GM19238 (cell line): ENCODE results near the gene DNMT3A.

Experiments
- DNase-seq: peaks from one replicate; pipeline ENCODE4 v3.0.0; 2011; ENCODE audit warnings: low spot score; ENCODE audit not compliant: insufficient read length

The DNMT3A gene

DNA sequence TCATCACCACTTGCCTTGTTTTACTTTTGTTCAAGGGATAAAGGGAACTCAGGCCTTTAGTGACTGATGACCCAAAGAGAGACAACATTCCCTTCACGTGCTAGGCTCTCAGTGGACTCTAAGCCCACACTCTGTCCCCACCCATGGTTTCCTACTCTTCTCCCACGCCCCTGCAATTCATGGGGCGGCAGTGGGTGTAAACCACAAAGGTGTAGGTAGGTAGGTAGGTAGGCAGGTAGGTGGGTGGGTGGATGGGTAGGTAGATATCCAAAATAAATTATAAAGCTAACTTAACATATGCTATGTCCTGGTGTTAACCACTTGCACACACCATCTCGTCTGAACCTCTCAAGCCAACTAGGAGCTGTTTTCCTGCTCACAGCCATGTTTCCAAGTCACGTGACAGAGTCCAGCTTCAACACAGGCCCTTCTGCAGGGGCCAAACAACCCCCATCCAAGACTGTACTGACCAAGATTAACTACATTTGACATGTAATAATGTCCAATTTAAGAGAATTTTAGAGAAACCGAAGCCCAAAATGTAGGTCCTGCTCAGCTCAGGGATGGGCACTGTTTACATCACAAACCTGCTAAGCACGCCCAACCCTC lies 33.7 kb downstream of the DNMT3A start:
- no peak for DNase-seq

DNA sequence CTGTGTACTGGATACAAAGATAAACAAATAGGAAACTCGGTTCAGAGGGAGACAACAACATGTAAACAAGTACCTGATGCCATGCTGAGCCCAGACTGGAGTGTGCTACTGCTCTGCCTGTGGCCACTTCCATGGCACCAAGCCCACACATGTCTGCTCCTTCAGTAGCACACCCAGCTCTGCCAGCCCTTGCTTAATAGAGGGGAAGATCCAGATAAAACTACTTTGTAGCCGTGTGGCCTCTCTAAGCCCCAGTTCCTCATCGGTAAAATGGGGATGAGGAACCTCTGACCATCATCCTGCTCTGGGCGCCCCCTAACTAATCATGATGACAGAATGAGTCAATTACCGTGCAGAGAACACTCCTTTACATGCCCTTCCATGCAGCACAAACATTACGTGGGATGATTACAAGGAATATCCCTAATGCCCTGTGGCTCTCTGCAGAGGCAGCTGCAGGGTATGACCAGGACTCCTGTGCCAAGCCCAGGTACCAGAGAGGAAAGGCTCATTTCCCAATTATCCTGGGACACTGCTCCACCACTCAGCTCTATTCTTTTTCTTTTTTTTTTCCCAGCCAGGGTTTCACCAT lies 34.9 kb downstream of the DNMT3A start:
- DNase-seq, result no peak

DNA sequence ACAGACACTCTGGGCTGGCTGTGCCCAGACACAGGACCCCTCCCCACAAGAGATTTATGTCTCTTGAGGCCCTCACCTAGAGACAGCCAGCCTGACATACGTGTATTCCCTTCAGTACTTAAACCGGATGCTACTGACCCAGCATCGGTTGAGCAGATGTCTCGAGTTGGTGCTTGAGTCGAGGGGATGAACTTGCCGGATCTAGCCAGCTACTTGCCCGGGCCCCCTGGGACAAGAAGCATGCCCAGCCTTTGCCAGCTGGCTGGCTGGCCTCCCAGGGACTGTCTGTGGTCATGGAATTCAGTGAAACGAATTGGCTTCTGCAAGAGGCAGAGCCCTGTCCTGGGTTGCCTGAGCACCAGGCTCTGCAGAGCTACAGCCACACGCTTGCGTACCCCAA lies 36.0 kb downstream of the DNMT3A start:
- DNase-seq, result no peak

GRCh38 chr2:25304826-25305596 lies 36.7 kb downstream of the DNMT3A start:
- DNase-seq, result no peak

DNA sequence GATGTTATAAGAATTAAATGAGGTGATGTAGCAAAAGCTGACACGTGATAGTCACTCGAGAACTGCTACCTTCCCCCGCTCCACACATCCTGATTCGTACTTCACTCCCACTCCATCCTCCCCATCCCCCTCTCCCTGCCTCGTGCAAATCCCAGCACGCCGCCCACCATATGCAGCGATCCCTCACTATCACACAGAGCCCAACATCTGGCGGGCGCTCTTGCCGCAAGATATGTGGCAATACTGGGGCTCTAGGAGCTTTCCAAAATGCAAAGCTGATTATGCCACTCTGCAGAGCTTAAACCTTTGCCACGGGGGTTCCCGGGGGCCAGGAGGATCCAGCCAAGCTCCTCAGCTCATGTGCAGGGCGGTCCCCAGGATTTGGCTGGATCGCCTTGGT lies 37.4 kb downstream of the DNMT3A start:
- no peak for DNase-seq

- no peak for DNase-seq
Measured at GRCh38 chr2:25303633-25304236, 38.0 kb downstream of the DNMT3A start.

- no peak for DNase-seq
Measured at GRCh38 chr2:25302758-25303375, 38.9 kb downstream of the DNMT3A start.

DNA sequence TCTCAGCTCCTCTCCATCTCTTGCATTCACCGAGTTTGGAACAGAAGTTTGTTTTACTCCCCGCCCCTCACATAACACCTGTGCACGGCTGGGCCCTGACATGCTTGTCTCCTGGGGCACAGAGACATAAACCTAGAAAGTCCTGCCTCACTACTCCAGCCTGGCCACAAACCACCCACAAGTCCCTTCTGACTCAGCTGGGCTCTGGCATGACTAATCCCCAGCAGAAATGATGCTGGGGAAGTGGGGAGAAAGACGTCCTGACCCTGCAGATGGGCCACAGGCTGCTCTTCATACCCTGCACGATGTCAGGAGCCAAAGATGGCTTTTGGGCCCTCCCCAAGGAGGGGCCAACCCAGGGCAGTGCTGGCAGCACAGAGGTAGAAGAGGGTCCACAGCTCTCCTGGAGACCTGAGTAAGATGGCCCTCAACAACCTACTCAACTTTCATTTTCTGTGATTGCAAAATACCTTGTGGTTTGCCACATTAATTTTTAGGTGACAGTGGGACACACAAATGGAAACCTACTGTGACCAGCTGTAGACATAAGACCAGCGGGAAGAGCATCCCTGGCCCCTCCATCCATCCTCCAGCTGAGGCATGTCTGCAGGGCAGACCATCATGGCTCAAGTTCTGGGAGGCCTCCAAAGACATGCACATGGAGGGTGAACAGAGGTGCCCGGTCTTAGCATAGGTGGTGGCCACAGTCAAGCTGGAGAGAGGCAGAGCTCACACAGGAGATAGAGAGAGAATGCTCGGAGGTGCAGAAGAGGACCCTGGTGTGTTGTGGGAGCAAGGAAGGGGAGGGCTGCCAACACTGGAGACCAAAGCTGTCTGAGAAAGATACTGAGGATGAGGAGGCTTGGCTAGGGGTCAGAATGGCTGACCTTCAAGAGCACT lies 40.0 kb downstream of the DNMT3A start:
- DNase-seq, result peak; percentile 85

GRCh38 chr2:25300001-25300400 lies 41.7 kb downstream of the DNMT3A start:
- DNase-seq, result no peak

DNA sequence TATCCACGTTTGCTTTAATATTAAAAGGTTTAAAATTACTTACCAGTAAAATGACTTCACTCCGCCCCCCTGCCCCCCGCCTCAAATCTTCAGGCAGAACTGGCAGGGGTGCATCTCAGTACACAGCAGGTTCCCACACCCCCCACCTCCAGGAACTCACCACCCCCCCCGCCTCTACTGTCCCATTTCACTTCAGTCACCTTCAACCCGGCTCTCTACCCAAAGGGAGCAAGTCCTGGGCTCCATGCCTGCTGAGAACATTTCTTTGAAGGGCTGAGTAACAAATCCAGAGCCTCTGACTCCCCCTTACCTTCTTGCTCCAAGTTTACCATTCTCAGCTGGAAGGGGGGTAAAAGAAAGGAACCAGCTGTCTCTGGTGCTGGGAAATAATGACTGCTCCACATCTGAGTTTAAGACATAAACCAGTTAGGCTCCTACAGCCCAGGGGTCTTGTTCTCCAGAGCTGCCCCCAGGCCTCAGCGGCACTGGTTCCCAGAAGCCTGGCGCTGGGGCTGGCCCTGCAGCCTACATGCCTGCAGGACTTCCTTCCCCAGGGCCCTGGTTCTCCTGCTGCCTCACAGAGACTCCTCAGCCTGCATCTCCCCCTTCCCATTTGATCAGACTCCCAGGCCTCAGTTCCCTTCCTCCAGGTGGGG lies 42.8 kb downstream of the DNMT3A start:
- no peak for DNase-seq

DNA sequence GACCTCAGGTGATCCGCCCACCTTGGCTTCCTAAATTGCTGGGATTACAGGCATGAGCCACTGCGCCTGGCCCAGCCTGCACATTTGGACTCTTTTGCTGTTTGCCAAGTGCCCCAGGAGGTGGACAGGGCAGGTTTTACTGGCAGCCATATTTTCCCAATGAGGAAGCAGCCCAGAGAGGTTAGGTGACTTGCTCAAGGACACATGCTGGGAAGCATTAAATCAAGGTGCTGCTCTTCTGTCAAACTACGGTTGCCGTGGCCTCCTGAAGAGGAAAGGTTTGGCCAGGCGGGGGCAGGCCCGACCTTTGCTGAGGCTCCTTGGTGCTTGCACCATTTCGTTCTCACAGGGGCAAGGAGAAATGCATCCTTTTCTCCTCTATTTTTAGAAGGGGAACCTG lies 44.0 kb downstream of the DNMT3A start:
- DNase-seq, result no peak

DNA sequence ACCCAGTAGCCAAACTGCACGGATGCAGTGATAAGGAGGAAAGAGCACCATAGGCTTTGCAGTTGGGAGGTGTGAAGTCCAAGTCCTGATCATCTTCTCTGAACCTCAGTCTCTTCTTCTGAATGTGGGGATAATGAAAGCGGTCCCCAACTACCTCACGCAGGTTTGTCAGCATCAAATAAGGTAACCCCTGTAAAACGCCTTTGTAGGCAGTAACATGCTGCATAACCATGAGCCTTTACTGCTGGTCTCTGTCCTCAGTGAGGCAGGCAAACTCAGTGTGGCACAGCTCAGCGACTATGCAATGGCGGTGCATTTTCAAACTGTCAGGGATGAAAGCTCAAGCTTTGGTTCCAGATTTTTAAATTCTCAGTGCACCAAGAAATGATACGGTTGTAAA lies 46.1 kb downstream of the DNMT3A start:
- DNase-seq, result no peak

DNA sequence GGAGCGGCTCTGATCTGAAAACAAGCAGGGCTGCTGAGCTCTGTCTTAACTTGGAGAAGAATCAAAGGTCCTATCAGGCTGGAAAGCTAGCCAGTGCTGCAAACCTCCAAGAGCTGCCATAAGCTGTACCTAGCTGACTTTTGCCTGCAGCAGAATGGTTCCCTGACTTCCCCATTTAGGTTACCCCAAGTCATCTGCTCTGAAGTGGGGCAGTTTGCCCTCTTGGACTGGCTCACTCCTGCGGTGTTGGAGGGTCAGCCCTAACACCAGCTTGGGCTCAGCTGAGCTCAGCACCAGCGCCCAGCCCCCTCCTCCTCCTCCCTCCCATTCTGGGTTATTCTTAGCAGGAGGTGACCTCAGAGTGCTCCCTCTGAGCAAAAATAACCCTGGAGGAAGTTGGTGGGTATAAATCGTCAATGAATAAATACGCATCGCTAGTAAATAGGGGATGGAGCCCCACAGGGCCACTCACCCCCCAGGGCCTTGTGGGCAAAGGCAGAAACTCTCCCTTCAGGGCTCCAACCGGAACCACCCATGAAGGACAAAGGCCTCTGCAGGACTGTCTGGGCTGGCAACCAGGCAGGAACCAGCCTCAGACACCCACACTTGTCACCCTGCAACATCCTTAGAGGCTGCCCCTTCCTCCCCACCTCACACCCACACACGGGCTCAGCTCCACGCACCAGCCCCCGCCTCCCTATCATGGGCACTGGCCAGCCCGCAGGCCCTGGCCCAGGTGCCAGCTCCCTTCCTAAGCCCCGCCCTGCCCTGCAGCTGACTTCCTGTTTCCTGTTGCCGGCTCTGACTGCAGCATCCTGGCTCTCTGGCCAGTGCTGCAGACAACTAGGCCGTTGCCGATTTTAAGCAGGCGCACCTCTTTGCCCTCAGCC lies 46.9 kb downstream of the DNMT3A start:
- peak; percentile 94 for DNase-seq

- no peak for DNase-seq
Measured at GRCh38 chr2:25293958-25294562, 47.7 kb downstream of the DNMT3A start.

DNA sequence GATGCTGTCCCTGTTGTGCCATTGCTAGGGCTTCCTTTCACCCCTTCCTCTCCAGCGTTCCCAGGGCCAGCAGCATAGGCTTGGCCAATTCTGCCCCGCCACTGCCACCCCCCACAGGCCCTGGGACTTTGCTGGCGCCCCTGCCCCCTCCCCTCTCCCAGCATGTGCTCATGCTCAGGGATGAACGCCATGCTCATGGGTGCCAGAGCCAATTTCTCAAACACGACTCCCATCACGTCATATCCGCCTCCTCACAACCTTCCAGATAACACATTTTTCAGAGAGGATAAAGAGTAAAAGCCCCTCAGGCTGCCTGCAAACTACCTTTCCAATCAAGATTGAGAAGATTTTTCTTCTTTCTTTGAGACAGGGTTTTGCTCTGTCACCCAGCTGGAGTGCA lies 48.6 kb downstream of the DNMT3A start:
- DNase-seq, result no peak

DNA sequence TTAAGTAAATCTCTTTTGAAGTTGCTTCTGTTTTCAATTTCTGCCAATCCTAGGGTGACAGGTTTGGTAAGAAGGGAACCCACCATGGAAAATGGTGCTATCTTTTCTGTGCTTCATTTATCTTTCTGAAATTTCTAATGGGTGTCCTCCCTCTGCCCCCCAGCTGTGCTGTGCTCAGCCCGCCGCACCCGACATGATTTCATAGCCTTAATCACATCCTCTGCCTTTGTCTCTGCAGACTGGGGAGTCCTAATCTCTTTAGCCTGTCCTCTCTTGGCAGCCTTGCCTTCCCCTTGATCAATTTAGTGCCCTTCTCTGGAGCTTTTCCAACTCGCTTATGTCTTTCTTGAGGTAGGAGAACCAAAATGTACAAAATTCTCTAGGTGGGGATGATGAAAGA lies 49.3 kb downstream of the DNMT3A start:
- DNase-seq, result no peak

DNA sequence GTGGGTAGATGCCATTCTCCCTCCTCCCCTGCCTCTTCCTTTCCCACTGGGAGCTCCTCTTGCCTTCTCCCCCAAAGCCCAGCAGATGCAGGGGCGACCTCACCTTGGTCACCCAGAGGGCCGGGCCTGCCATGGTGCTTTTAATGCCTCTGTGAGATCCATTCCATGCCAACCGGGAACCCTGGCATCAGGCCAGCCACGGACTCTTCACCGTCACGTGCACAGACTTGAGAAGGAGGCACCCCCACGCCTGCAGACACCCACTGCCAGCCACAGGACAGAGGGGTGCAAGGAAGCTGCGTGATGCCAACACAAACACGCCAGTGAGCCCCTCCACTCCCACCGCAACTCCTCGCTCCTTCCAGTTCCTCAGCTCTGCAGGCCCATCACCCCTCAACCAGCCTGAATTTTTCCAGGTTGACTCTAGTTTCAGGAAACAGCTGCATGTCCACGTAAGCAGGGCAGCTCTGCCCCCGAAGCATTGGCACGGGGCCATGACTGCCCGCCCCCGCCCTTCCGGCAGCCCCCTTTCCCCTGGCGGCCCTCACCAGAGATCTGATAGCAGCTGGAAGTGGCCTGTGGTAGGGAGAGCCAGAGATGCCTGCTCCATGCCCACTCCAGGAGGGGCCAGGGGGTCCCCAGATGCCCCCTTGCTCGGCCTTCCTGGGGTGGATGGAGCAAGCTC lies 50.8 kb downstream of the DNMT3A start:
- no peak for DNase-seq

GRCh38 chr2:25286723-25287483 lies 54.8 kb downstream of the DNMT3A start:
- DNase-seq, result no peak
